Small intestine (tissue), 7 donors: ENCODE measurements around the gene RUNX1. TPM values are rescaled to one million over a fixed set of nuclear protein-coding genes. Genes with fewer than 3 reads are reported as not detected.
A peak's percentile ranks its signal among the peaks of the same experiment; 100 is the strongest.

Experiments used
- DNase-seq, 2 donors: peaks; one replicate each; pipeline versions ENCODE4 v3.0.0 to v3.0.0-alpha.2; 2013
- FAIRE-seq: peaks from 2 replicates; lab custom pipeline; 2012; peaks lifted over from hg19 to GRCh38; lab: Jason Lieb, UNC
- H3K27ac ChIP-seq, 3 donors: one replicate each; pipeline ENCODE4 v1.5.1; 2013; ENCODE audit warnings: low read length in 2 of 3, mild to moderate bottlenecking in 2 of 3, control low read depth in 1 of 3, inconsistent platforms in 1 of 3, low read depth in 1 of 3, moderate library complexity in 1 of 3
- H3K27me3 ChIP-seq, 3 donors: one replicate each; pipeline ENCODE4 v1.6.1; 2013; ENCODE audit warnings: low read length in 3 of 3, inconsistent platforms in 1 of 3; ENCODE audit not compliant: control insufficient read depth in 3 of 3, insufficient read depth in 3 of 3
- H3K36me3 ChIP-seq, 3 donors: one replicate each; pipeline ENCODE4 v1.6.1; 2013; ENCODE audit warnings: low read length in 3 of 3, inconsistent platforms in 1 of 3, low read depth in 1 of 3, mild to moderate bottlenecking in 1 of 3, moderate library complexity in 1 of 3; ENCODE audit not compliant: control insufficient read depth in 3 of 3, insufficient read depth in 2 of 3
- H3K4me1 ChIP-seq, 3 donors: one replicate each; pipeline ENCODE4 v1.6.1; 2013; ENCODE audit warnings: low read length in 2 of 3, inconsistent platforms in 1 of 3, low read depth in 1 of 3, mild to moderate bottlenecking in 1 of 3, moderate library complexity in 1 of 3; ENCODE audit not compliant: control insufficient read depth in 3 of 3, insufficient read depth in 2 of 3
- H3K4me3 ChIP-seq, 3 donors: one replicate each; pipeline ENCODE4 v1.5.1; 2013; ENCODE audit warnings: low read length in 3 of 3, control low read depth in 1 of 3, inconsistent platforms in 1 of 3, low read depth in 1 of 3, mild to moderate bottlenecking in 1 of 3, moderate library complexity in 1 of 3
- H3K9me3 ChIP-seq, 2 donors: one replicate each; pipeline ENCODE4 v1.6.1; 2013; ENCODE audit warnings: low read depth in 1 of 2, low read length in 1 of 2; ENCODE audit not compliant: control insufficient read depth in 2 of 2, insufficient read depth in 1 of 2
- WGBS, 3 donors: extraction: QIAGEN DNeasy Blood & Tissue Kit; methylation state at CpG; one replicate each; pipeline ENCODE4 v1.1.7; 2013; 5-methylcytosine and 5-hydroxymethylcytosine counted together
- polyA plus RNA-seq, 4 donors: library from polyadenylated mRNA; stranded (reverse) in 3 of 4; unstranded in 1 of 4; fragments of 200-250 nt in 3 of 4; fragments of 120-200 nt in 1 of 4; gene quantifications; one replicate each; pipeline versions ENCODE4 v1.2.1 to v1.2.3, GENCODE V29; 2013
- donor health status: healthy with polysubstance abuse.
- donor health status: control.
- donor health status: control.
- donor health status: Bipolar disorder and iron deficiency.
- donor health status: healthy.

The RUNX1 gene
- polyA plus RNA-seq, 4 donors = 2.5 to 6.2 (median 4.5) TPM

DNA sequence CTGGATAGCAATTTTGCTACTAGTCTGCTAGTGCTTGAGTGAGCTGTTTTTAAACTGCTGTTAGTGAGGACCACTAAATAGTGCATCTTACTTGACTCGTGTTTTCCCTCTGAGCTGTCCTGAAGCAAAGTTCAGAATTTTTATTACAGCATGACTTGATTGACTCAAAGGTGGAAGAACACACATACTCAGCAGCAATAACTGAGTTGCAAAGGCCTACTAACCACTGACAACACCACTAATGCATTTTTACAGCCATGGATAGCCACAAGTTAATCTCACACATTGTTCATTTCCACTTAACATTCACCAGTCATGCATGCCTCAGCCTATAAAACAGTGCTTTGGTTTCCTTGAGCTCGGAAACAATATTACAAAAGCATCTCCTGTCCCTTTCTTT, 148.7 kb downstream of the RUNX1 start:
- Histone ChIP-seq H3K4me3 (no peak overlapping the region), H3K36me3 (no peaks in the 10 kb centered on the region), H3K27ac (peak overlapping the region in 1 of 3 donors; percentile 11), H3K4me1 (no peaks in the 10 kb centered on the region), H3K9me3 (peaks cover 0 to 10% of the 10 kb centered on the region in 2 donors), H3K27me3 (peaks cover 0 to under 1% (median 0%) of the 10 kb centered on the region in 3 donors)
- DNase-seq = peak; percentile 77 to 78
- no peak for FAIRE-seq
- WGBS, 3 donors = 45 to 70% (median 61%) methylated on average over 2 of the region's 2 CpGs

DNA sequence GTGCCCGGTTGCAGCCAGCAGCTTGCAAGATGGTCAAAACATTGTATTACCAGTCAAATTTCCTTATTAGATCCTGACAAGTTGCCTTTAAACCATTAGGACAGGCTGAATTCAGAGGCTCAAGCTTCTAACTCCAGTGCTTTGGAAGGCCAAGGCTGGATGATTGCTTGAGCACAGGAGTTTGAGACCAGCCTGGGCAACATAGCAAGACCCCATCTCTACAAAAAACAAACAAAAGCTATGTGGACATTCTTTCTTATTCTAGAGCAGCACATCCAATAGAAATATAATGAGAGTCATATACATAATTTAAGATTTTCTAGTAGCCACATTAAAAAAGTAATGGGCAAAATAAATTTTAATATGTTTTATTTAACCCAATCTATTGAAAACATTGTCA, 149.3 kb downstream of the RUNX1 start:
- no peak overlapping the region for H3K4me3 ChIP-seq
- H3K4me1 ChIP-seq = no peaks in the 10 kb centered on the region
- 78 to 97% (median 97%) methylated on average over 1 of the region's 1 CpG for WGBS, 3 donors
- no peak overlapping the region for H3K27ac ChIP-seq
- H3K27me3 ChIP-seq = peaks cover 0 to 6% (median 0%) of the 10 kb centered on the region in 3 donors
- H3K9me3 ChIP-seq = peaks cover 0 to 10% of the 10 kb centered on the region in 2 donors
- no peak for FAIRE-seq
- no peak for DNase-seq
- no peaks in the 10 kb centered on the region for H3K36me3 ChIP-seq

DNA sequence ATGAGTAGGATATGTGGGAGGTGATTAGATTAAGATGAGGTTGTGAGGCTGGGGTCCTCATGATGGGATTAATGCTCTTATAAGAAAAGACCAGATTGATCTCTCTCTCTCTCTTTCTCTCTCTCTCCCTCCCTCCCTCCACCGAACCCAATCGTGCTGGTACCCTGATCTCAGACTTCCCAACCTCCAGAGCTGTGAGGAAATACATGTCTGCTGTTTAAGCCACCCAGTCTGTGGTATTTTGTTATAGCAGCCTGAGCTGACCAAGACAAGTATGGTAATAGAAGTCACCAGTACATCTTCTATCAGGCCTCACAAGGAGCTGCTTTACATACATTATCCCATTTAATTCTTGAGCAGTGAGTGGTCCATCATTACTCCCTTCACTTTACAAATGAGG, 149.8 kb downstream of the RUNX1 start:
- H3K27ac ChIP-seq = no peak overlapping the region
- WGBS, 3 donors = 88 to 100% (median 97%) methylated on average over 2 of the region's 2 CpGs
- peaks cover 0 to 10% of the 10 kb centered on the region in 2 donors for H3K9me3 ChIP-seq
- DNase-seq (no peak), FAIRE-seq (no peak)
- H3K4me1 ChIP-seq = no peaks in the 10 kb centered on the region
- H3K36me3 ChIP-seq = no peaks in the 10 kb centered on the region
- no peak overlapping the region for H3K4me3 ChIP-seq
- H3K27me3 ChIP-seq = peaks cover 0 to 6% (median 0%) of the 10 kb centered on the region in 3 donors

DNA sequence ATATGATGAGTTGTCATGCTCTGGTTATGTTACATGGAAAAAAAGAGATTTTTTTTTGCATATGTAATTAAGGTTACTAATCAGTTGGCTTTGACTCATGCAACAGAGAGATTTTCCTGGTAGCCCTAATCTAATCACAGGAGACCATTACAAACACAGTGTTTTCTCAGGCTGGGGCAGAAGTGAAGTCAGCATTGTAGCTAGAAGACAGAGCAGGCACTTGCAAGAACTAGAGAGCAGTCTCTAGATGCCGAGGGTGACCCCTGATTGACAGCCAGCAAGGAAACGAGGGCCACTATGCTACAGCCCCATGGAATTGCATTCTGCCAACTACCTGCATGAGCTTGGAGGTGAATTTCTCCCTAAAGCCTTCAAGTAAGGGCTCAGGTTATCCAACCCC, 151.3 kb downstream of the RUNX1 start:
- no peak overlapping the region for H3K27ac ChIP-seq
- no peaks in the 10 kb centered on the region for H3K36me3 ChIP-seq
- 66 to 93% (median 92%) methylated on average over 2 of the region's 2 CpGs for WGBS, 3 donors
- no peak for FAIRE-seq
- H3K4me1 ChIP-seq = no peaks in the 10 kb centered on the region
- peaks cover 0 to 10% of the 10 kb centered on the region in 2 donors for H3K9me3 ChIP-seq
- peaks cover 0 to 9% (median 0%) of the 10 kb centered on the region in 3 donors for H3K27me3 ChIP-seq
- H3K4me3 ChIP-seq = no peak overlapping the region
- no peak for DNase-seq

DNA sequence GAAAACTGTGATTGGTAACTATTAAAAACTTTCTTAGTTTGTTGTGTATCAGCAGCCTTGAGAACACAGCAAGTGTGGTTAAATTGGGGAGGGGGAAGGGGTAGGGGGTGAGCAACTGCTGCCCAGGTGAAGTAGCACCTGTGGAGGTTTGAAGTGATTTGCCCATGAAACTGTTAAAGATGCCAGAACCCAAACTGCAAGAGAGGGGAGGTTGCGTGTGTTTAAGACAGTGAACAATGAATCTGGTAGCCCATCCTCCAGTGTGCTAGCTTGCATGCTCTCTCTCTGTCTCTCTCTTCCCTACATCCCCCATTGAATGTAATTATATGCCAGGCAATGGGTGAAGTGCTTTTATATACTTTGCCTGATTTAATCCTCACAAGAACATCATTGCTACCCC, 154.7 kb downstream of the RUNX1 start:
- Histone ChIP-seq H3K27ac (no peak overlapping the region), H3K27me3 (peaks cover 0 to 32% (median 2%) of the 10 kb centered on the region in 3 donors), H3K4me1 (peaks cover 0 to 13% (median 0%) of the 10 kb centered on the region in 3 donors), H3K36me3 (no peaks in the 10 kb centered on the region), H3K4me3 (no peak overlapping the region), H3K9me3 (peaks cover 0 to 10% of the 10 kb centered on the region in 2 donors)
- FAIRE-seq = no peak
- DNase-seq = no peak
- WGBS, 3 donors = 84 to 94% (median 86%) methylated on average over 1 of the region's 1 CpG

DNA sequence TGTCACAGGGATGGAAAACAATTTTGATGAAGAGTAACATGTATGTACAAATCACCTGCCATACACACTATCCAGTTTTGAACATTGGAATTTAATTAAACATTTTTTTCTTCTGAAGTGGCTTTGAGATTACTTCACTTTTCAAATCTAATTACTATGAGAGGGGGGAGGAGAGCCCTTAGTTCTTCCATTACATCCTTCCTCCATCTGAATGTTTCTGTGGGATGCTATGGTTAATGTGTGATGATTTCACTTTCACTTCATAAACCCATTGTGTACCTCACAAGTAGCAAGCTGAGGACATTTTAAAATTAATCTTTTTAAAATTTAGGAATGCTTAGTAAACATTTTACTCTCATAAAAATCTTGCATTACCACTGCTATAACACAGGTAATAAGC, 156.9 kb downstream of the RUNX1 start:
- Histone ChIP-seq H3K36me3 (no peaks in the 10 kb centered on the region), H3K27me3 (peaks cover 0 to 32% (median 2%) of the 10 kb centered on the region in 3 donors), H3K4me3 (no peak overlapping the region), H3K27ac (no peak overlapping the region), H3K9me3 (peaks cover 0 to under 1% of the 10 kb centered on the region in 2 donors), H3K4me1 (peaks cover 0 to 13% (median 0%) of the 10 kb centered on the region in 3 donors)
- no peak for FAIRE-seq
- DNase-seq = peak in 1 of 2 donors; percentile 14

DNA sequence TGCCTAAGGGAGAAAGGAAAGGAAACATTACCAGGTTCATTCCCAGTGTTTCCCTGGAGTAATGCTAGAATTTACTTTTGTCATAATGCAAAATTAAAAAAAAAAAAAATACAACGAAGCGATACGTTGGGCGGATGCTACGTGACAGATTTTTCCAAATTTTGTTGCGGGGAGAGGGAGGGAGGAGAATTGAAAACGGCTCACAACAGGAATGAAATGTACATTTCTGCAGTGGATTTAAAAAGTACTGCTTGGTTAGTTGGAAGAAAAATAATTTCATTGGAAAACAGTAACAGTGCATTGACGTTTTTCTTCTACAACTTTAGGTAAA, 157.5 kb downstream of the RUNX1 start:
- Histone ChIP-seq H3K4me3 (no peak overlapping the region), H3K36me3 (no peaks in the 10 kb centered on the region), H3K4me1 (peaks cover 0 to 13% (median 0%) of the 10 kb centered on the region in 3 donors), H3K9me3 (no peaks in the 10 kb centered on the region), H3K27ac (peak overlapping the region in 1 of 3 donors; percentile 73), H3K27me3 (peaks cover 0 to 32% (median 2%) of the 10 kb centered on the region in 3 donors)
- WGBS, 3 donors = 28 to 45% (median 38%) methylated on average over 8 of the region's 8 CpGs
- DNase-seq (no peak), FAIRE-seq (no peak)

DNA sequence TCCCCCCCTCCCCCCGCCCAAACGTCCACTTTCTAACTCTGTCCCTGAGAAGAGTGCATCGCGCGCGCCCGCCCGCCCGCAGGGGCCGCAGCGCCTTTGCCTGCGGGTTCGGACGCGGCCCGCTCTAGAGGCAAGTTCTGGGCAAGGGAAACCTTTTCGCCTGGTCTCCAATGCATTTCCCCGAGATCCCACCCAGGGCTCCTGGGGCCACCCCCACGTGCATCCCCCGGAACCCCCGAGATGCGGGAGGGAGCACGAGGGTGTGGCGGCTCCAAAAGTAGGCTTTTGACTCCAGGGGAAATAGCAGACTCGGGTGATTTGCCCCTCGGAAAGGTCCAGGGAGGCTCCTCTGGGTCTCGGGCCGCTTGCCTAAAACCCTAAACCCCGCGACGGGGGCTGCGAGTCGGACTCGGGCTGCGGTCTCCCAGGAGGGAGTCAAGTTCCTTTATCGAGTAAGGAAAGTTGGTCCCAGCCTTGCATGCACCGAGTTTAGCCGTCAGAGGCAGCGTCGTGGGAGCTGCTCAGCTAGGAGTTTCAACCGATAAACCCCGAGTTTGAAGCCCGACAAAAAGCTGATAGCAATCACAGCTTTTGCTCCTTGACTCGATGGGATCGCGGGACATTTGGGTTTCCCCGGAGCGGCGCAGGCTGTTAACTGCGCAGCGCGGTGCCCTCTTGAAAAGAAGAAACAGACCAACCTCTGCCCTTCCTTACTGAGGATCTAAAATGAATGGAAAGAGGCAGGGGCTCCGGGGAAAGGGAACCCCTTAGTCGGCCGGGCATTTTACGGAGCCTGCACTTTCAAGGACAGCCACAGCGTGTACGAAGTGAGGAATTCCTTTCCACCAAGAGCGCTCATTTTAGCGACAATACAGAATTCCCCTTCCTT, 158.1 kb downstream of the RUNX1 start:
- Histone ChIP-seq H3K4me3 (peak overlapping the region; percentile 22 to 66 (median 33)), H3K27me3 (peaks cover 0 to 38% (median 2%) of the 10 kb centered on the region in 3 donors), H3K27ac (peak overlapping the region in 2 of 3 donors; percentile 47 to 73), H3K9me3 (no peaks in the 10 kb centered on the region), H3K4me1 (peaks cover 0 to 13% (median 0%) of the 10 kb centered on the region in 3 donors), H3K36me3 (no peaks in the 10 kb centered on the region)
- DNase-seq (peak; percentile 25 to 62), FAIRE-seq (no peak)
- WGBS, 3 donors = 10 to 23% (median 15%) methylated on average over 59 to 60 of the region's 60 CpGs
